ENCODE data around the gene CCSER1.
"Not testable (repeated sequence)": the region's sequence is repeated elsewhere in the genome, so short reads cannot be mapped to it uniquely, and the experiment has no call there.

Gene CCSER1

DNA sequence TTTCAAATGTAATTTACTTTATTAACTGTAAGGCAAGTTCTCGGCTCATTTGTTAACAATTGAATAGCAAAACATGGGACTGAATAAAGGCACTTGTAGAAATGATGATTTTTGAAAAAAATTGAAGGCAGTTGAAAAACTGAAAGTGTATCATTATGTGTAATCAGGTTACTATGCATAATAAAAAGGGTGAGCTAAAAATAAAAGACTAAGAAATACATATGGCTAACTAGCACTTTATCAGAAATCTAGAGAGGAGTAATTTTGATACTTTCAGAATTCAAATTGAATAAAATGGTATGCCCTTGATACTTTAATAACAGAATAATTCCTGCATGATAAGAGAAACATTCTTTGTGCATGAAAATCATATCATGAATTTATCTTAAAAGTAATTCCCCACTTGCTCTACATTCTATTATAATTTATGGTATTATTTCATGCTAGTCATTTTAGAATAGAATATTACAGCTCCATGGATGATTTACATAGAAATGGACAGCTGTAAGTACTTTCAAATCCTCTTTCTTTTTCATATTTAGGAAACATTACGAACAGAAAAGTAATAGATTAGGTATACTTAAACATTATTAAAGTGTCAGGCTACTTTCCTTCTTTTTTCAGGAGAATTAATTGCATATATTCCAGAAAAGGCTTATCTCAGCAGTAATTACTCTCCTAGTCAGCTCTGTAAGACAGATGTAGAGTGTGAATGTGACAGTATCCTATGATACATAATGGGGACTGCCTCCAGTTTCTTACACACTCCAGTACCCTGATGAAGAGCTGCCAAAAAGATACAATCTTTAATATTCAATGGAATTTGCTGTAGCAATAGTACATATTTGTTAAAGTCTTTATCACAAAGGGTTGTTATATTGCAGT is 697.3 kb downstream of the CCSER1 start:
- no peak overlapping the region for H3K4me2 ChIP-seq (ENCODE audit: low read length)
- H3K27ac ChIP-seq (ENCODE audit: low read depth, low read length, poor library complexity, severe bottlenecking), result no peak overlapping the region
- TF ChIP-seq EZH2 (IDR thresholded peaks at IDR 0.05; ENCODE audit: borderline replicate concordance, low read length), result no peak
- no peaks in the 10 kb centered on the region for H3F3A ChIP-seq (ENCODE audit: insufficient read depth, low read length)
- H3K4me1 ChIP-seq (ENCODE audit: insufficient read depth, low read length, severe bottlenecking), result no peaks in the 10 kb centered on the region
- H4K20me1 ChIP-seq (ENCODE audit: insufficient read depth, low read length), result no peaks in the 10 kb centered on the region
- H3K9ac ChIP-seq (ENCODE audit: low read length), result no peak overlapping the region
- H3K4me3 ChIP-seq (ENCODE audit: low read depth, low read length, poor library complexity, severe bottlenecking), result no peak overlapping the region
- no peak overlapping the region for H2AFZ ChIP-seq (ENCODE audit: low read length)
- H3K36me3 ChIP-seq (ENCODE audit: insufficient read depth, low read length), result no peaks in the 10 kb centered on the region
- H3K9me3 ChIP-seq (ENCODE audit: low read length), result no peaks in the 10 kb centered on the region
- no peaks in the 10 kb centered on the region for H3K9me2 ChIP-seq (ENCODE audit: low read depth, low read length)
- no peaks in the 10 kb centered on the region for H3K27me3 ChIP-seq (ENCODE audit: insufficient read depth, low read length)
- no peaks in the 10 kb centered on the region for H3K79me2 ChIP-seq (ENCODE audit: insufficient read depth, low read length)

DNA sequence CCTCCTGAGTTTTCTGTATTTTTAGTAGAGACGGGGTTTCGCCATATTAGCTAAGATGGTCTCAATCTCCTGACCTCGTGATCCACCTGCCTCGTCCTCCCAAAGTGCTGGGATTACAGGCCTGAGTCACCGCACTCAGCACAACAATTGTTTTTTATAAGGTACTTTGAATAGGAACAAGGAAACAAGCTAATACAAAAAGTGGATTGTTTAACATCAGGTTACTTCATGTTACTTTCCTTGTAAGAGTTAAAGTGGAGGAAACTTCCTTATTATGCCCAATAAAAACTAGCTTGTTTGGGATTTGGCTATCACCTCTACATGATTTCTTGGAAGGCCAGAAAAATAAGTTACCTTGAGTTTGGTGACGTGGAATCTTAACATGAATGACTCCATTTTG is 698.7 kb downstream of the CCSER1 start:
- Histone ChIP-seq H3K9me3 (ENCODE audit: low read length) (no peaks in the 10 kb centered on the region), H3K4me3 (ENCODE audit: low read depth, low read length, poor library complexity, severe bottlenecking) (no peak overlapping the region), H3K36me3 (ENCODE audit: insufficient read depth, low read length) (no peaks in the 10 kb centered on the region), H3K27me3 (ENCODE audit: insufficient read depth, low read length) (no peaks in the 10 kb centered on the region), H3K9ac (ENCODE audit: low read length) (no peak overlapping the region), H3K4me1 (ENCODE audit: insufficient read depth, low read length, severe bottlenecking) (no peaks in the 10 kb centered on the region), H4K20me1 (ENCODE audit: insufficient read depth, low read length) (no peaks in the 10 kb centered on the region), H3K27ac (ENCODE audit: low read depth, low read length, poor library complexity, severe bottlenecking) (no peak overlapping the region), H3F3A (ENCODE audit: insufficient read depth, low read length) (no peaks in the 10 kb centered on the region), H3K4me2 (ENCODE audit: low read length) (no peak overlapping the region), H2AFZ (ENCODE audit: low read length) (no peak overlapping the region), H3K9me2 (ENCODE audit: low read depth, low read length) (no peaks in the 10 kb centered on the region), H3K79me2 (ENCODE audit: insufficient read depth, low read length) (no peaks in the 10 kb centered on the region)
- TF ChIP-seq EZH2 (IDR thresholded peaks at IDR 0.05; ENCODE audit: borderline replicate concordance, low read length), result no peak
- TF ChIP-seq, protein P1, sequence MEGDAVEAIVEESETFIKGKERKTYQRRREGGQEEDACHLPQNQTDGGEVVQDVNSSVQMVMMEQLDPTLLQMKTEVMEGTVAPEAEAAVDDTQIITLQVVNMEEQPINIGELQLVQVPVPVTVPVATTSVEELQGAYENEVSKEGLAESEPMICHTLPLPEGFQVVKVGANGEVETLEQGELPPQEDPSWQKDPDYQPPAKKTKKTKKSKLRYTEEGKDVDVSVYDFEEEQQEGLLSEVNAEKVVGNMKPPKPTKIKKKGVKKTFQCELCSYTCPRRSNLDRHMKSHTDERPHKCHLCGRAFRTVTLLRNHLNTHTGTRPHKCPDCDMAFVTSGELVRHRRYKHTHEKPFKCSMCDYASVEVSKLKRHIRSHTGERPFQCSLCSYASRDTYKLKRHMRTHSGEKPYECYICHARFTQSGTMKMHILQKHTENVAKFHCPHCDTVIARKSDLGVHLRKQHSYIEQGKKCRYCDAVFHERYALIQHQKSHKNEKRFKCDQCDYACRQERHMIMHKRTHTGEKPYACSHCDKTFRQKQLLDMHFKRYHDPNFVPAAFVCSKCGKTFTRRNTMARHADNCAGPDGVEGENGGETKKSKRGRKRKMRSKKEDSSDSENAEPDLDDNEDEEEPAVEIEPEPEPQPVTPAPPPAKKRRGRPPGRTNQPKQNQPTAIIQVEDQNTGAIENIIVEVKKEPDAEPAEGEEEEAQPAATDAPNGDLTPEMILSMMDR (IDR thresholded peaks at IDR 0.05; ENCODE audit: low read length), result no peak

DNA sequence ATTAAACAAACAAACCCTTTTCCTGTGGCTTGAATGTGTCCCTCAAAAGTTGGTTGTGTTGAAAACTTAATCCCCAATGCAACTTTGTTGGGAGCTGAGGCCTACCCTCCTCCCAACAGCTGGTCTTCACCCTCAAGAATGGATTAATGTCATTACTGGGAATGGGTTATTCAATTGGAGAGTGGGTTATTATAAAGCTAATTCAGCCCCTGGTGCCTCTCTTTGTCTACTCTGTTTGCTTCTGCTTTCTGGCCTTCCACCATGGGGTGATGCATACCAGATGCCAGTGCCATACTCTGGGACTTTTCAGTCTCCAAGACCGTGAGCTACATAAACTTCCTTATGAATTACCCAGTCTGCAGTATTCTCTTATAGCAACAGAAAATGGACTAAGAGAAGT is 706.5 kb downstream of the CCSER1 start:
- no peaks in the 10 kb centered on the region for H3K9me3 ChIP-seq (ENCODE audit: low read length)
- H3K79me2 ChIP-seq (ENCODE audit: insufficient read depth, low read length), result no peaks in the 10 kb centered on the region
- no peaks in the 10 kb centered on the region for H3F3A ChIP-seq (ENCODE audit: insufficient read depth, low read length)
- H4K20me1 ChIP-seq (ENCODE audit: insufficient read depth, low read length), result no peaks in the 10 kb centered on the region
- H3K9ac ChIP-seq (ENCODE audit: low read length), result no peak overlapping the region
- no peak overlapping the region for H3K27ac ChIP-seq (ENCODE audit: low read depth, low read length, poor library complexity, severe bottlenecking)
- no peaks in the 10 kb centered on the region for H3K36me3 ChIP-seq (ENCODE audit: insufficient read depth, low read length)
- no peak overlapping the region for H3K4me3 ChIP-seq (ENCODE audit: low read depth, low read length, poor library complexity, severe bottlenecking)
- H3K27me3 ChIP-seq (ENCODE audit: insufficient read depth, low read length), result no peaks in the 10 kb centered on the region
- H3K4me2 ChIP-seq (ENCODE audit: low read length), result no peak overlapping the region
- TF ChIP-seq, protein P1 (IDR thresholded peaks at IDR 0.05; ENCODE audit: low read length), result no peak
- TF ChIP-seq EZH2 (IDR thresholded peaks at IDR 0.05; ENCODE audit: borderline replicate concordance, low read length), result no peak
- H3K9me2 ChIP-seq (ENCODE audit: low read depth, low read length), result no peaks in the 10 kb centered on the region
- no peak overlapping the region for H2AFZ ChIP-seq (ENCODE audit: low read length)
- H3K4me1 ChIP-seq (ENCODE audit: insufficient read depth, low read length, severe bottlenecking), result no peaks in the 10 kb centered on the region

DNA sequence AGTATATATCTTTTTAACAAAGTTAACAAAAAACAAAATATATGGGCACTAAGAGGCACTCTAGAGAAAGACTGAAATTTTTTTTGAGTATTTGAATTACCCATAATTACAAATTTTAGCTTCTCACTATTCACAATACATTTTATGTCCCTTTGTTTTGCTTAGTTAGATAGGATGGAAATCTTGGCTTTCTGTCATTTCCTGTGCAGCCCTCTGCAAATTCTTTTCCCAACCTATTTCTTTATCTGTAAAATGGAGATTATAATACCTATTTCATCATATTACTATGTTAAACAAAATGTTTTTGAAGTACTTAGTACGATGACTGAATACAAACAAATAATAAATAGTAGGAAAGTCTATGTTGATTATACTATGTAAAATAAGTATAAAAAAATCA is 710.0 kb downstream of the CCSER1 start:
- H3K9me2 ChIP-seq (ENCODE audit: low read depth, low read length), result no peaks in the 10 kb centered on the region
- no peaks in the 10 kb centered on the region for H3K79me2 ChIP-seq (ENCODE audit: insufficient read depth, low read length)
- H3K4me1 ChIP-seq (ENCODE audit: insufficient read depth, low read length, severe bottlenecking), result no peaks in the 10 kb centered on the region

DNA sequence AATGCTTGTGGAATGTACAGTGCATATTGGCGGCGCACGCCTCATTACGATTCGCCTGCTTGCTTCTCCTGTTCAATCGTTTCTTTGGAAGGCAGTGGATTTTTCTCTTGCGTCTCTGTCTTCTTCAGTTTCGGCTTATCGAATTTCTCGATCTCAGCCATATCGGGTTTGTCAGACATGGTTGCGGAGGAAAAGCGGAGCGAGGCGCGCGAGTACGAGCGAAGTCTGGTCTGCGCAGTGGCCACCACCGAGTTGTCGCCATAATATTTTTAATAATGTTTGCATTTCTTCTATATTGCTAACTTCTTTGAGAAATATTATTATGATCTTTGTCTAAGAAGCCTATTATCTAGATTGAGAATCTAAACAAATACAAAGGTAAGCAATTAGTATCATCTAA is 711.7 kb downstream of the CCSER1 start:
- not testable (repeated sequence) for H3K4me1 ChIP-seq (ENCODE audit: insufficient read depth, low read length, severe bottlenecking); H4K20me1 ChIP-seq (ENCODE audit: insufficient read depth, low read length); H3K9me3 ChIP-seq (ENCODE audit: low read length); H3K36me3 ChIP-seq (ENCODE audit: insufficient read depth, low read length); H3K27me3 ChIP-seq (ENCODE audit: insufficient read depth, low read length); H3K4me3 ChIP-seq (ENCODE audit: low read depth, low read length, poor library complexity, severe bottlenecking); H3F3A ChIP-seq (ENCODE audit: insufficient read depth, low read length); H3K79me2 ChIP-seq (ENCODE audit: insufficient read depth, low read length); H3K9ac ChIP-seq (ENCODE audit: low read length); H3K27ac ChIP-seq (ENCODE audit: low read depth, low read length, poor library complexity, severe bottlenecking); H3K9me2 ChIP-seq (ENCODE audit: low read depth, low read length); H2AFZ ChIP-seq (ENCODE audit: low read length); H3K4me2 ChIP-seq (ENCODE audit: low read length)

More for the DNA sequence above, 710.0 kb downstream of the CCSER1 start:
- Histone ChIP-seq H3K4me2 (ENCODE audit: low read length) (no peak overlapping the region), H3K36me3 (ENCODE audit: insufficient read depth, low read length) (no peaks in the 10 kb centered on the region), H4K20me1 (ENCODE audit: insufficient read depth, low read length) (no peaks in the 10 kb centered on the region), H3K9ac (ENCODE audit: low read length) (no peak overlapping the region), H2AFZ (ENCODE audit: low read length) (no peak overlapping the region), H3K27me3 (ENCODE audit: insufficient read depth, low read length) (no peaks in the 10 kb centered on the region), H3K27ac (ENCODE audit: low read depth, low read length, poor library complexity, severe bottlenecking) (no peak overlapping the region), H3K9me3 (ENCODE audit: low read length) (no peaks in the 10 kb centered on the region), H3F3A (ENCODE audit: insufficient read depth, low read length) (no peaks in the 10 kb centered on the region), H3K4me3 (ENCODE audit: low read depth, low read length, poor library complexity, severe bottlenecking) (no peak overlapping the region)
- TF ChIP-seq, protein P1 (IDR thresholded peaks at IDR 0.05; ENCODE audit: low read length), result no peak
- no peak for TF ChIP-seq EZH2 (IDR thresholded peaks at IDR 0.05; ENCODE audit: borderline replicate concordance, low read length)

All from OCI-LY1 (cell line).